HL-60 (cell line): ENCODE data around the gene HSP90B1.

Source experiments
- DNase-seq, 2 experiments: peaks; one replicate each; pipeline ENCODE4 v3.0.0-alpha.2; 2010 to 2020; ENCODE audit warnings: low read depth in 1 of 2, low spot score in 1 of 2
- H3K27ac ChIP-seq: fragments of 250-450 bp; sonication (Bioruptor Pico); replicated peaks from 2 replicates; pipeline ENCODE4 v1.5.1; 2020; ENCODE audit warnings: mild to moderate bottlenecking, moderate library complexity
- H3K27me3 ChIP-seq: fragments of 250-450 bp; sonication (Bioruptor Pico); 2 replicates; pipeline ENCODE4 v1.5.1; 2021; ENCODE audit warnings: mild to moderate bottlenecking, moderate library complexity; ENCODE audit not compliant: insufficient read depth, poor library complexity, severe bottlenecking
- H3K4me3 ChIP-seq: replicated peaks from 2 replicates; pipeline ENCODE4 v1.5.1; 2011; ENCODE audit warnings: mild to moderate bottlenecking, control low read depth, low read length; ENCODE audit not compliant: insufficient read depth
- GABPA ChIP-seq: IDR thresholded peaks from 2 replicates; pipeline ENCODE4 v1.6.1; 2012; ENCODE audit warnings: low read depth
- POLR2AphosphoS5 ChIP-seq: IDR thresholded peaks from 2 replicates; pipeline ENCODE4 v1.6.1; 2012; ENCODE audit warnings: low read depth
- SPI1 ChIP-seq: IDR thresholded peaks from 2 replicates; pipeline ENCODE4 v1.6.1; 2012; ENCODE audit warnings: low read depth, mild to moderate bottlenecking, borderline replicate concordance
- TF ChIP-seq, protein P1 (sequence below): IDR thresholded peaks from 2 replicates; pipeline ENCODE4 v1.6.1; 2012; ENCODE audit warnings: low read depth; ENCODE audit not compliant: insufficient replicate concordance
- TF ChIP-seq, protein P2 (sequence below): IDR thresholded peaks from one replicate; pipeline ENCODE4 v1.5.1; 2011; ENCODE audit warnings: low read length, control low read depth, inconsistent platforms; ENCODE audit not compliant: insufficient read depth

Gene HSP90B1

DNA sequence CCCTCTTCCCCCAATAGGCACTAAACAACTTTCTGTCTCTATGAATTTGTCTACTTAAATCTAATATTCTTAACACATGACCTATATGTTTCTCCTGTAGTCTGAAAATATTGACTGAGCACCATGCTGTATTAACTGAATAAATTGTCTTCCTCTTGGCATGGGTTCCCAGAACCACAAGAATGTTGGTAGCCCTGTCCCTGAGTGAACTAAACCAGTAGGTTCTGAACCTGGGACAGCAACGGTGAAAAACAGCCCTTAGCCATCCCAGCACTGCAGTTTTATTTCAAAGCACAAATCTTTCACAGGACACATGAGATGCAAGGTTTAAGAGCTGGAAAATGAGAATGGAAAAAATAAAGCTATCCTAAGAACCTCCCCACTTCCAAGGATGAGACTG lies 20.4 kb upstream of the HSP90B1 start:
- Histone ChIP-seq H3K27ac (no peak overlapping the region), H3K4me3 (no peak overlapping the region), H3K27me3 (no peaks in the 10 kb centered on the region)
- TF ChIP-seq, protein P1, sequence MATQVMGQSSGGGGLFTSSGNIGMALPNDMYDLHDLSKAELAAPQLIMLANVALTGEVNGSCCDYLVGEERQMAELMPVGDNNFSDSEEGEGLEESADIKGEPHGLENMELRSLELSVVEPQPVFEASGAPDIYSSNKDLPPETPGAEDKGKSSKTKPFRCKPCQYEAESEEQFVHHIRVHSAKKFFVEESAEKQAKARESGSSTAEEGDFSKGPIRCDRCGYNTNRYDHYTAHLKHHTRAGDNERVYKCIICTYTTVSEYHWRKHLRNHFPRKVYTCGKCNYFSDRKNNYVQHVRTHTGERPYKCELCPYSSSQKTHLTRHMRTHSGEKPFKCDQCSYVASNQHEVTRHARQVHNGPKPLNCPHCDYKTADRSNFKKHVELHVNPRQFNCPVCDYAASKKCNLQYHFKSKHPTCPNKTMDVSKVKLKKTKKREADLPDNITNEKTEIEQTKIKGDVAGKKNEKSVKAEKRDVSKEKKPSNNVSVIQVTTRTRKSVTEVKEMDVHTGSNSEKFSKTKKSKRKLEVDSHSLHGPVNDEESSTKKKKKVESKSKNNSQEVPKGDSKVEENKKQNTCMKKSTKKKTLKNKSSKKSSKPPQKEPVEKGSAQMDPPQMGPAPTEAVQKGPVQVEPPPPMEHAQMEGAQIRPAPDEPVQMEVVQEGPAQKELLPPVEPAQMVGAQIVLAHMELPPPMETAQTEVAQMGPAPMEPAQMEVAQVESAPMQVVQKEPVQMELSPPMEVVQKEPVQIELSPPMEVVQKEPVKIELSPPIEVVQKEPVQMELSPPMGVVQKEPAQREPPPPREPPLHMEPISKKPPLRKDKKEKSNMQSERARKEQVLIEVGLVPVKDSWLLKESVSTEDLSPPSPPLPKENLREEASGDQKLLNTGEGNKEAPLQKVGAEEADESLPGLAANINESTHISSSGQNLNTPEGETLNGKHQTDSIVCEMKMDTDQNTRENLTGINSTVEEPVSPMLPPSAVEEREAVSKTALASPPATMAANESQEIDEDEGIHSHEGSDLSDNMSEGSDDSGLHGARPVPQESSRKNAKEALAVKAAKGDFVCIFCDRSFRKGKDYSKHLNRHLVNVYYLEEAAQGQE: no peak
- no peak for TF ChIP-seq POLR2AphosphoS5
- no peak for TF ChIP-seq SPI1
- no peak for TF ChIP-seq GABPA
- TF ChIP-seq, protein P2, sequence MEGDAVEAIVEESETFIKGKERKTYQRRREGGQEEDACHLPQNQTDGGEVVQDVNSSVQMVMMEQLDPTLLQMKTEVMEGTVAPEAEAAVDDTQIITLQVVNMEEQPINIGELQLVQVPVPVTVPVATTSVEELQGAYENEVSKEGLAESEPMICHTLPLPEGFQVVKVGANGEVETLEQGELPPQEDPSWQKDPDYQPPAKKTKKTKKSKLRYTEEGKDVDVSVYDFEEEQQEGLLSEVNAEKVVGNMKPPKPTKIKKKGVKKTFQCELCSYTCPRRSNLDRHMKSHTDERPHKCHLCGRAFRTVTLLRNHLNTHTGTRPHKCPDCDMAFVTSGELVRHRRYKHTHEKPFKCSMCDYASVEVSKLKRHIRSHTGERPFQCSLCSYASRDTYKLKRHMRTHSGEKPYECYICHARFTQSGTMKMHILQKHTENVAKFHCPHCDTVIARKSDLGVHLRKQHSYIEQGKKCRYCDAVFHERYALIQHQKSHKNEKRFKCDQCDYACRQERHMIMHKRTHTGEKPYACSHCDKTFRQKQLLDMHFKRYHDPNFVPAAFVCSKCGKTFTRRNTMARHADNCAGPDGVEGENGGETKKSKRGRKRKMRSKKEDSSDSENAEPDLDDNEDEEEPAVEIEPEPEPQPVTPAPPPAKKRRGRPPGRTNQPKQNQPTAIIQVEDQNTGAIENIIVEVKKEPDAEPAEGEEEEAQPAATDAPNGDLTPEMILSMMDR: no peak
- no peak for DNase-seq

- TF ChIP-seq, protein P2: no peak
- TF ChIP-seq POLR2AphosphoS5: no peak
- TF ChIP-seq GABPA: no peak
- TF ChIP-seq, protein P1: no peak
- no peak for TF ChIP-seq SPI1
- no peak for DNase-seq
- H3K27ac ChIP-seq: no peak overlapping the region
- no peaks in the 10 kb centered on the region for H3K27me3 ChIP-seq
- no peak overlapping the region for H3K4me3 ChIP-seq
Observed at GRCh38 chr12:103912069-103912468, 18.1 kb upstream of the HSP90B1 start.

DNA sequence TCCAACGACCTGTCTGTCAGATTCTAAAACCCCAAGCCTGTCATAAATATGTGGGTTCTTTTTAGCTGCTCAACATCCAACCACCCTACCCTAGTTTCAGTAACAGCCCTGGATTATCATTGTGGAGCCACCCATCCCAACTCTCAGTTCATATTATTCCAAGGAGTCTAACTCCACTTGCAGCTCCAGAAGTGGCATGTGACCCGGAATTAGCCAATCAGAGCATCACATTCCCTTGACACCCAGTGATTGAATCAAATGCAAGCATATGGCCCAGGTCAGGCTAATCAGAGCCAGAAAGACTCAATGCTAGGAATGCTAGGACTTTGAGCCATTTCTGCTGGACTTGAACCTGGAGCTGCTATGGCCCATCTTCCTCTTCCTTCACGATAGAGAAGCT lies 17.1 kb upstream of the HSP90B1 start:
- H3K4me3 ChIP-seq: no peak overlapping the region
- no peaks in the 10 kb centered on the region for H3K27me3 ChIP-seq
- TF ChIP-seq SPI1 (no peak), POLR2AphosphoS5 (no peak), GABPA (no peak)
- TF ChIP-seq, protein P1: no peak
- TF ChIP-seq, protein P2: no peak
- no peak for DNase-seq
- no peak overlapping the region for H3K27ac ChIP-seq
